Measurements from ENCODE around the gene DNAI7.

Gene DNAI7

DNA sequence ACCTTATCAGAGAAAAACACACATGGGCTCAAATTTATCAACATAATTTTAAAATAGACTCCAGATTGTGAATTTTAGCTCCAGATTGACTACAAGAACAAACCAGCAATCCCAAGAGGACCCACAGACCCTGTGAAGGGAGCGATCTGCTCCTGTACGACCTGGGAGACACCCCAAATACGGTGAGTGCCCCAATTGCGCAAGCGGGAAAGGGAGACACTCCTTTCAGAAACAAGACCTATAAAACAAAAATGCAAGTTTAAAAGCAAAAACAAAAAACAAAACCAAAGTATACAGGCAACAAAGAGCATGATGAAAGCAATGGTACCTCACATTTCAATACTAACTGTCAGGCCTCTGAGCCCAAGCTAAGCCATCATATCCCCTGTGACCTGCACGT, 32.1 kb downstream of the DNAI7 start:
- no peak for DNase-seq

- DNase-seq, result no peak
Observed at GRCh38 chr12:25156061-25156460, 38.9 kb downstream of the DNAI7 start.

DNA sequence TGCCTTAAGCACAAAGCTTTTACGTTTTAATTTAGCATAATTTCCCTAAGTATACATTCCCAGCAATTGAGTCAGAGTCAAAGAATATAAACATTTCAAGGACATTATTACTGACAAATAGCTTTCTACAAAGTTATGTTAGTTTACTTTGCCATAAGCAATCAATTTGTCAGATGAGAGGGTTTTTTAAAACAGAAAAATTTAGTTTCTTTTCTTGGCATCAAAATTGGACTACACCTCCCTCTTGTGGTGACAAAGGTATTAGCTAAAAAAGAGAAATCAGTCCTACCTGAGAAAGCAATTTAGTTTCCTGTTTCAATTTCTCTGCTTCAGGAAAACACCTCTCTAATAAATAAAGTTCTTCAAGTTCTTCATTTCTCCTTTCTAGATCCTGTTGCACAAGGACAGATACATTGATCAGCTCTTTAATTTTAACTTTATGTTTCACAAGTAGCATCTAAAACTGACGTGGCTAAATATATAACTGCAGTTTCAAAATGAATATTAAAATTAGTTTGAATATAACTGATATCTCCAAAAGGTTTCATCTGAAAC, 39.9 kb downstream of the DNAI7 start:
- peak; percentile 21 for DNase-seq

- no peak for DNase-seq
Observed at GRCh38 chr12:25152055-25152454, 42.9 kb downstream of the DNAI7 start.

- DNase-seq, result no peak
Observed at GRCh38 chr12:25151476-25151875, 43.5 kb downstream of the DNAI7 start.

- DNase-seq, result no peak
Observed at GRCh38 chr12:25146686-25147085, 48.3 kb downstream of the DNAI7 start.

GRCh38 chr12:25135531-25136154, 59.3 kb downstream of the DNAI7 start:
- peak; percentile 93 for DNase-seq

DNA sequence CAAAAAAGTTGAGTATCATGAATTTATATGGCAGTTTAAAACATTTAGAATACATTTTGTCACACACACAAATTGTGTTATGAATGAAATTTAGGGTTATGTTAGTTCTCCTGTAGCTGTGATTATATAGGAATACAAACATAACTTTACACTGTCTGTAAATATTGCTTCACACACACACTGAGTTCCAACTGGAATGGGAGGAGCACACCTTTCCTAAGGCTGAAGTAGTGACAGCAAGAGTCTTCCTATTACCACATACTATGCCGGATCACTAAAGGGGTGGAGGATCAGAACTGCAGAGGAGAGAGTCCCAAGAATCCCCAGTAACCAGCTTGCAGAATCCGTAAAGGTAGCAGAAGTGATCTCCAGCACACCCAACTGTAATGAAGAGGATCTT, 63.7 kb downstream of the DNAI7 start:
- DNase-seq, result no peak

GRCh38 chr12:25130741-25131188, 64.2 kb downstream of the DNAI7 start:
- DNase-seq, result peak; percentile 46

GRCh38 chr12:25126746-25127145, 68.2 kb downstream of the DNAI7 start:
- DNase-seq, result no peak

- no peak for DNase-seq
Observed at GRCh38 chr12:25126101-25126500, 68.9 kb downstream of the DNAI7 start.

DNA sequence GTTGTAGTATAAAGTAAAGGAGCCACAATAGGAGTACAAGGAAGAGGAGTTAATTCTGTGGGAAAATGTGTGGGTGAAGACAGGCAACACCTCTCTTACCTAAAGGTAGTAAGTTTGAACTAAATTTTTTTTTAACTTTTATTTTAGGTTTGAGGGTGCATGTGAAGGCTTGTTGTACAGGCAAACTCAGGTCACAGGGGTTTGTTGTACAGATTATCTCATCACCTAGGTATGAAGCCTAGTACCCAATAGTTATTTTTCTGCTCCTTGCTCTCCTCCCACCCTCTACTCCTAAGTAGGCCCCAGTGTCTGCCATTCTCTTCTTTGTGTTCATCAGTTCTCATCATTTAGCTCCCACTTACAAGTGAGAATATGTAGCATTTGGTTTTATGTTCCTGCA, 70.5 kb downstream of the DNAI7 start:
- DNase-seq, result no peak

DNA sequence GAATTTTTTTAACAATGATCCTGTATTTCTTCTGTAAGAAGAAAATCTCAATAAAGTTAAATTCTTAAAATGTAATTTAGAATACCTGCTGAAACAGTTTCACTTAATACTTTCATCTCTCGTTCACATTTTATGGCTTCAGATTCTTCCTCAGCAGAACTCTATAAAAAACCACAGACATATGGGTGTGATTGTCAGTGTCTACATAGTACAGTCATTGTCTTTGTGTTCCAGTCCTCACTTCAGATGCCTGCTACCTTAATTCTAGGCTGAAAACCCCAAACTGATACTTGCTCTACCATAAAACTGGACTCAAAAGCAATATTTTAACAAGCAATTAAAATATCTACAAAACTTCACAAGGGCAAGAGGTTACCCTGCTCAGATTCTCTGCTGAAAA, 71.8 kb downstream of the DNAI7 start:
- no peak for DNase-seq

- DNase-seq, result no peak
Observed at GRCh38 chr12:25121916-25122315, 73.0 kb downstream of the DNAI7 start.

- DNase-seq, result no peak
Observed at GRCh38 chr12:25121110-25121509, 73.8 kb downstream of the DNAI7 start.

- DNase-seq, result no peak
Observed at GRCh38 chr12:25119020-25119419, 75.9 kb downstream of the DNAI7 start.

GRCh38 chr12:25115677-25116076, 79.3 kb downstream of the DNAI7 start:
- no peak for DNase-seq

- no peak for DNase-seq
Observed at GRCh38 chr12:25113651-25114050, 81.3 kb downstream of the DNAI7 start.

DNA sequence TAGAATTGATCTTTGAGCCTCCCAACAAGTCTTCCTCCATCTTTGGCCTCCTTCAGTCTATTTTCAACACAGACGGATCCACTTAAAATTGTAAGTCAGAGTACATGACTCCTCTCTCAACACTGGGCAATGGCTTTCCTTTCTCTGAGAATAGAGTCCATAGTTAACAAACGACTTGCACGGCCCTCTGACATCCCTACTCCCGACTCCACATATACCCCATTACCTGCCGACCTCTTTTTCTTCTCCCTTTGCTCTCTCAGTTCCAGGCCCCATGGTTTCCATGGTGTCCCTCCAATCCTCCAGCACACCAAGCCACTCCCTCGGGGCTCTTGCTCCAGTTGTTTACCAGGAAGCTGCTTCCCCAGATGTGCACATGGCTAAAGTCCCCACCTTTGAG, 84.7 kb downstream of the DNAI7 start:
- no peak for DNase-seq

- no peak for DNase-seq
Observed at GRCh38 chr12:25107920-25108319, 87.0 kb downstream of the DNAI7 start.

- DNase-seq, result no peak
Observed at GRCh38 chr12:25106818-25107217, 88.1 kb downstream of the DNAI7 start.

DNA sequence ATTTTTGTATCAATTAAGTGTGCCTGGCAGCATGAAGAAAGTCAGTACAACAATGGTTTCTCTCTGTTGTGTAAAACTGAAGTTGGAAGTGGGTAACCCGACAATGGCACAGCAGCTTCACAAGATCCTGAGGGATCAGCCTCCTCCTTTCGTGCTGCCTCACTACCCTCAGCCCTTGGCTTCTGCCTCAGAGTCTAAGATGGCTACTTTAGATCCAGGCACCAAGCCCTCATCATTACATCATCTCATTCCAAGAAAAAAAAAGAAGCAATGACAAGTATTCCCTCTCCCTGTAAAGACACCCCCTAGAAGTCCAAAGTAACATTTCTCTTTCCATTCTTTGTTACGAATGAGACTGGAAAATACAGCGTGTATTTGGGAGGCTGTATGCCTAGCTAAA, 92.6 kb downstream of the DNAI7 start:
- DNase-seq, result no peak

- no peak for DNase-seq
Observed at GRCh38 chr12:25101092-25101445, 93.9 kb downstream of the DNAI7 start.

DNA sequence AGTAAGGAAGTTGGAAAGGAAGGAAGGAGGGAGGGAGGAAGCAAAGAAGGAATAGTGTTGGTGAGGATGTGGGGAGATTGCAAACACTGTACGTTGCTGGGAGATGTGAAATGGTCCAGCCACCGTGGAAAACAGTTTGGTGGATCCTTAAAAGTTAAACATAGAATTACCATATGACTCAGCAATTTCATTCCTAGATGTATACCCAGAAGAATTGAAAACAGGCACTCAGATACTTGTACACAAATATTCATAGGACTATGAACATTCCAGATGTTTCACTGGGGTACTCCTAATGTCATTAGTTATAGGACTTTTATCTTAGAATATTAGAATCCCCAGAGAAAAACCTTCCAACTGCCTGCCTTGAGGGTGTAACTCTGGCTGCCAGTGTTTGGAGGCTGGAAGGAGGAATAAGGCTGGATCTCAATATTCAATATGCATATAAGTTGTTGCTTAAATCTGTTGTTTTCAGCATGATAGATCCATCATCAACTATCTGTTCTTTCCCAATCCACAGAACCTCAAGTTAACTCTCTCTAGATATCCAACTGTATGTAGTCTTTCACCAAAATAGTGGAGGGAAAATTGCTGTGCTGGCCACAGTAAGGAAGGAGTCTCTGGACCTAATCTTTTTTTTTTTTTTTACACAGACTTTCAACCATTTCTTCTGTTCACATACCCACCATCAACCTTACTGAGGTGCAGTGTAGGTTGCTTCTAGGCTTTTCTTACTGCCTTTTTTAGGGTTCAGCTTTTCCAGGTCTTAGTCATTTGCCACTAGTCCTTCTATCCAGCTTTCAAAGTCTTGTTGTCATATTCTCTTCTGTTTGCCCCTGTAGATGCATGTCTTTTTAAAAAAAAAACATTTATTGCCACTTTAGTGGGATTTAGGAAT, 94.5 kb downstream of the DNAI7 start:
- DNase-seq, result no peak
